HEK293 (cell line): Measurements from ENCODE around the gene DUSP23.
A peak's percentile ranks its signal among the peaks of the same experiment; 100 is the strongest.

ENCODE experiments used
- CTCF ChIA-PET: fragments of 350-600 bp; formaldehyde crosslinking; extraction: SDS; loops from one replicate; lab custom pipeline; 2021; ENCODE audit warnings: antibody characterized with exemption; lab: Yijun Ruan, JAX
- POLR2A ChIA-PET: fragments of 300-600 bp; formaldehyde crosslinking; extraction: SDS; loops from one replicate; lab custom pipeline; 2020; ENCODE audit warnings: antibody characterized with exemption, inconsistent platforms; lab: Yijun Ruan, JAX
- H3K27ac ChIP-seq: fragments of 200-500 bp; sonication (Bioruptor generic); 2 replicates; pipeline ENCODE4 v1.5.1; 2014; ENCODE audit warnings: low read depth, low read length, control low read depth, inconsistent platforms; ENCODE audit errors: extremely low read depth
- H3K36me3 ChIP-seq, 2 experiments: fragments of 200-500 bp in 1 of 2; sonication (Bioruptor generic) in 1 of 2; 1 replicate in 1 of 2; 2 replicates in 1 of 2; pipeline ENCODE4 v1.5.1; 2014 to 2017; ENCODE audit warnings: inconsistent platforms in 2 of 2, low read length in 2 of 2; ENCODE audit not compliant: control insufficient read depth in 2 of 2, insufficient read depth in 1 of 2
- H3K4me1 ChIP-seq: fragments of 200-500 bp; sonication (Bioruptor generic); 2 replicates; pipeline ENCODE4 v1.5.1; 2014; ENCODE audit warnings: mild to moderate bottlenecking, low read length, inconsistent platforms; ENCODE audit not compliant: control insufficient read depth, insufficient read depth
- H3K4me3 ChIP-seq: 2 replicates; pipeline ENCODE4 v1.5.1; 2011; ENCODE audit warnings: low read depth, mild to moderate bottlenecking, control low read depth, low read length, moderate library complexity
- H3K9me3 ChIP-seq: fragments of 200-500 bp; sonication (Bioruptor generic); 2 replicates; pipeline ENCODE4 v1.5.1; 2014; ENCODE audit warnings: low read depth, low read length, inconsistent platforms; ENCODE audit not compliant: control insufficient read depth, insufficient read depth
- ELK4 ChIP-seq: IDR thresholded peaks from 2 replicates; pipeline ENCODE4 v1.6.1; 2011; ENCODE audit warnings: mild to moderate bottlenecking, low read depth, low read length, borderline replicate concordance
- HOXA7 ChIP-seq: sonication (generic); formaldehyde crosslinking; IDR thresholded peaks from 2 replicates; pipeline ENCODE4 v1.8.1; 2022; ENCODE audit warnings: missing genetic modification reagents, borderline replicate concordance
- INSM2 ChIP-seq: fragments of 450-650 bp; formaldehyde crosslinking; IDR thresholded peaks from 2 replicates; pipeline ENCODE4 v1.5.1; 2016; ENCODE audit warnings: missing biosample characterization, missing genetic modification characterization
- KLF10 ChIP-seq: fragments of 450-650 bp; IDR thresholded peaks from 2 replicates; pipeline ENCODE4 v1.5.1; 2018; ENCODE audit warnings: missing biosample characterization, mild to moderate bottlenecking, missing genetic modification characterization
- KLF16 ChIP-seq: fragments of 450-650 bp; formaldehyde crosslinking; IDR thresholded peaks from 2 replicates; pipeline ENCODE4 v1.5.1; 2017; ENCODE audit warnings: missing biosample characterization, missing genetic modification characterization
- OSR2 ChIP-seq: fragments of 450-650 bp; formaldehyde crosslinking; IDR thresholded peaks from 2 replicates; pipeline ENCODE4 v1.5.1; 2016; ENCODE audit warnings: missing biosample characterization, missing genetic modification characterization
- PRDM10 ChIP-seq: fragments of 450-650 bp; formaldehyde crosslinking; IDR thresholded peaks from 2 replicates; pipeline ENCODE4 v1.5.1; 2016; ENCODE audit warnings: missing biosample characterization, missing genetic modification characterization
- PRDM6 ChIP-seq: fragments of 450-650 bp; formaldehyde crosslinking; IDR thresholded peaks from 2 replicates; pipeline ENCODE4 v1.5.1; 2017; ENCODE audit warnings: missing biosample characterization, missing genetic modification characterization
- REST ChIP-seq: fragments of 450-650 bp; formaldehyde crosslinking; IDR thresholded peaks from 2 replicates; pipeline ENCODE4 v1.5.1; 2016; ENCODE audit warnings: missing biosample characterization, missing genetic modification characterization
- ZBTB8A ChIP-seq: fragments of 450-650 bp; formaldehyde crosslinking; IDR thresholded peaks from 2 replicates; pipeline ENCODE4 v1.5.1; 2016; ENCODE audit warnings: missing biosample characterization, missing genetic modification characterization
- ZFHX2 ChIP-seq: fragments of 450-650 bp; formaldehyde crosslinking; conservative IDR thresholded peaks from 2 replicates; pipeline ENCODE4 v1.5.1; 2016; ENCODE audit warnings: missing biosample characterization, missing genetic modification characterization
- ZFP37 ChIP-seq: fragments of 450-650 bp; formaldehyde crosslinking; IDR thresholded peaks from 2 replicates; pipeline ENCODE4 v1.5.1; 2016; ENCODE audit warnings: missing biosample characterization, missing genetic modification characterization
- ZFP69B ChIP-seq: fragments of 450-650 bp; formaldehyde crosslinking; IDR thresholded peaks from 2 replicates; pipeline ENCODE4 v1.5.1; 2016; ENCODE audit warnings: missing biosample characterization, missing genetic modification characterization
- ZIC2 ChIP-seq: fragments of 450-650 bp; formaldehyde crosslinking; IDR thresholded peaks from 2 replicates; pipeline ENCODE4 v1.5.1; 2016; ENCODE audit warnings: missing biosample characterization, missing genetic modification characterization
- ZNF146 ChIP-seq: fragments of 450-650 bp; formaldehyde crosslinking; IDR thresholded peaks from 2 replicates; pipeline ENCODE4 v1.5.1; 2016; ENCODE audit warnings: missing biosample characterization, missing genetic modification characterization
- ZNF248 ChIP-seq: fragments of 450-650 bp; formaldehyde crosslinking; IDR thresholded peaks from 2 replicates; pipeline ENCODE4 v1.5.1; 2017; ENCODE audit warnings: missing biosample characterization, missing genetic modification characterization
- ZNF473 ChIP-seq: fragments of 450-650 bp; formaldehyde crosslinking; IDR thresholded peaks from 2 replicates; pipeline ENCODE4 v1.5.1; 2017; ENCODE audit warnings: missing biosample characterization, missing genetic modification characterization
- ZNF514 ChIP-seq: fragments of 450-650 bp; formaldehyde crosslinking; IDR thresholded peaks from 2 replicates; pipeline ENCODE4 v1.5.1; 2016; ENCODE audit warnings: missing biosample characterization, missing genetic modification characterization
- ZNF544 ChIP-seq: fragments of 450-650 bp; formaldehyde crosslinking; IDR thresholded peaks from 2 replicates; pipeline ENCODE4 v1.5.0; 2017; ENCODE audit warnings: missing biosample characterization, missing genetic modification characterization
- ZNF623 ChIP-seq: fragments of 450-650 bp; formaldehyde crosslinking; IDR thresholded peaks from 2 replicates; pipeline ENCODE4 v1.5.1; 2016; ENCODE audit warnings: missing biosample characterization, missing genetic modification characterization
- ZNF654 ChIP-seq: fragments of 450-650 bp; formaldehyde crosslinking; IDR thresholded peaks from 2 replicates; pipeline ENCODE4 v1.5.1; 2016; ENCODE audit warnings: low read depth, missing biosample characterization, missing genetic modification characterization

Gene DUSP23

GRCh38 chr1:159780583-159781582 is at the start of gene DUSP23:
Gene DUSP23 (plus strand): TSS chr1:159780962. CDS start chr1:159781101, 139 bp downstream.
- no peak within 1 kb of the TSS for H3K27ac ChIP-seq
- POLR2A ChIA-PET: no interaction called here

GRCh38 chr1:159737238-159737916 is 43.4 kb upstream of the DUSP23 start:
- TF ChIP-seq PRDM6: no peak
- no peak for TF ChIP-seq HOXA7 (CRISPR knock-in tag)
- no peak for TF ChIP-seq ELK4
- TF ChIP-seq ZFP37 (tag by site-specific recombination): no peak
- no peak for TF ChIP-seq OSR2
- TF ChIP-seq INSM2 (tag by site-specific recombination): no peak
- TF ChIP-seq ZNF623 (tag by site-specific recombination): no peak
- no peak for TF ChIP-seq ZNF248 (tag by site-specific recombination)
- TF ChIP-seq REST: no peak
- TF ChIP-seq ZNF473 (tag by site-specific recombination): no peak
- no peak for TF ChIP-seq ZNF544 (tag by site-specific recombination)
- TF ChIP-seq KLF16 (tag by site-specific recombination): no peak
- ChIA-PET POLR2A (no interaction called here), CTCF (interaction anchor here (0.7 to 0.9 kb wide), 2 partner anchors 43 to 99 kb away, joined by 3 to 4 read pairs; partner anchors contain the start of gene DUSP23)
- no peaks in the 10 kb centered on the region for H3K4me1 ChIP-seq
- no peak overlapping the region for H3K4me3 ChIP-seq
- H3K27ac ChIP-seq: no peak overlapping the region
- H3K9me3 ChIP-seq: no peaks in the 10 kb centered on the region
- no peaks in the 10 kb centered on the region for H3K36me3 ChIP-seq

More at GRCh38 chr1:159780583-159781582, at the start of gene DUSP23:
- Histone ChIP-seq H3K9me3 (no peaks in the 10 kb centered on the region), H3K36me3 (no peaks in the 10 kb centered on the region), H3K4me3 (no peak within 1 kb of the TSS), H3K4me1 (no peaks in the 10 kb centered on the region)
- TF ChIP-seq PRDM10 (peak; percentile 84), ZFP69B (tag by site-specific recombination) (no peak), KLF10 (tag by site-specific recombination) (no peak), ZIC2 (tag by site-specific recombination) (no peak), ZFHX2 (tag by site-specific recombination) (0 out of 2 replicates have a peak, but pooled peaks have one; percentile 9), ZNF146 (tag by site-specific recombination) (no peak), ZBTB8A (tag by site-specific recombination) (no peak), ZNF514 (no peak), ZNF654 (tag by site-specific recombination) (peak; percentile 42)
- CTCF ChIA-PET: interaction anchor here (0.6 to 2.5 kb wide), 12 partner anchors 12 to 398 kb away, joined by 3 to 17 read pairs (median 4); no protein-coding TSS in a partner anchor
